ENCODE results near the gene MED15.
"Not testable (repeated sequence)": the region's sequence is repeated elsewhere in the genome, so short reads cannot be mapped to it uniquely, and the experiment has no call there.

The MED15 gene

DNA sequence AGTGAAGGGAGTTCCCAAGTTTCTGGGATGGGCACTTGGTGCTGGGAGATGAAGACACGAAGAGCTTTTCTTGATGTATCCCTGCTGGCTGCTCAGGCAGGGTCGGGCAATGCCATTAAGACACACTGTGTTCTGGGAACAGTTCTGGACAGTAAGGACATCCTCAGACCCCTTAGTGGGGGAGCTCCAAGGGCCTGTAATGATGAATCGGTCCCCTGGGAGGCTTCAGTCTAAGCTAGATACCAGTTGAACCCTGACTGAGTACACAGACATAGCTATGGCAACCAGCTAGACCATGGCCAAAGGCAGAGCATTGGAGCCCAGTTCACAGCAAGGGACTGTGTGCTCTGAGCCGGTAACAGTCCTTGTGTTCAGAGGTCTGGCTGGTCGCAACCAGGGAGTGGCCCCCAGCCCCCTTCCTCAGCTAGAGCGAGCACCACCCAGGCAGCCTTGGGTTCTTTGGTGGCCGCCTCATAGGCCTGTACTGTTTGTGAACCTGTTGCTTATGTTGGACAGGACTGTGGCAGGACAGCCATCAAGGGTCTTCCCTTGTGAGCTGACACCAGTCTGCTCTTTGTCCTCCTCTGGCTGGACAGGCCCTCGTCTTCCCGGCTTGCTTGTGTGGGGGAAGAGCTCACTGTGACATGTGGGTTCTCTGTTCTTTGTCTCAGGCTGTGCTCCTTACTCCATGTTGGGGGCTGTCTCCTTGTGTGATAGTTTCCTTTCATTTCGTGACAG lies 25.0 kb downstream of the MED15 start:
- DNase-seq (ENCODE audit: low read depth) = no peak

DNA sequence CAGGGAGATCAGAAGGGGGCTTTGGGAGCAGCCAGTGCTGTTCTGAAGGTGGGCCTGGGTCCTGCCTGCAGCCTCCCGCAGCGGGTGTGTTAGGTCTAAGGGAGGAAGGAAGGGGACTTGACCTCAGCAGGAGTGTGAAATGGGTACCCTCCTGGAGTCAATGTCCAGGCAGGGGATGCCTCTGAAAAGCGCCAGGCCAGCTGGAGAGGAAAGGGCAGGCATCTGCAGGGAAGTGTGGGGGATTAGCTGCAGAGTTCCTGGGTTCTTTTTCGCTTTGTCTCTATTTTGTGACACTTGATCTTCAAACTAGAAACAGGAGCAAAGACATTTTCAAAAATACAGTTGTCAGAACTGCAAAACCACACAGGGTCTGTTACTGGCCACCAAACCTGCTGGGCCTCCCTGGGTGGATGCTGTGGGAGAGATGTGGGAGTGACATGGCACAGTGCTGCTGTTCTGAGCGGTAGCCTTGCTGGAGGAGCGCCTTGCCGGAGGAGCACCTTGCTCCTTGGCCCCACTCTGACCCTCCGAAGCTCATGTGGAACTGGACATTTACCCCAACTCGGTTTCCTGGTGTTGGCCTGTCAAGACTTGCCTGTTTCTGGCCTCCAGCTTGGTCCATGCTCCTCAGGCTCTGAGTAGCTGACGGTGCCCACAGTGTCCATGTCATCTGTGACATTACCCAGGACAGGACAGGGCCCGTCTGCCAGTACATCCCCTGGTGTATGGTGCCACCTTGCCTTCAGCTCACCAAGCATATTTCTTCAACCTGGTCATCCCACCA lies 25.9 kb downstream of the MED15 start:
- no peak for DNase-seq (ENCODE audit: low read depth)

DNA sequence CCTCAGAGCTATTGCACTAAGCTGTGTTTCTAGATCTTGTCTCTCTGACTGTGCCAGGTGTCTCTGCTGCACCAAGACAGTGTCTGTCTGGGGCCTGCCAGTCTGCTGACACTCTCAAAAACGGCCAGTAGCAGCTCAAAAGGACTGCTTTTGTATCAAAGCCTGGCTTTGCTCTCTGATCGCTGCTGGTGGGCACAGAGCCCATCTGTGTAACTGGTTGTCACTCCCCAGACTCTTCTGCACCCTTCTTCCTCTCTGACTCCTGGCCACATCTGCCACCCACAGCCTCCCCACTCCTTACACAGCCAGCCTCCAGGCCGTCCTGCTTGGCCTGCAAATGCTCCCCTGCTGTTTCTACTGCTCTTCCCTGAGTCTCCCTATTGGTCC lies 26.5 kb downstream of the MED15 start:
- no peak for DNase-seq (ENCODE audit: low read depth)

DNA sequence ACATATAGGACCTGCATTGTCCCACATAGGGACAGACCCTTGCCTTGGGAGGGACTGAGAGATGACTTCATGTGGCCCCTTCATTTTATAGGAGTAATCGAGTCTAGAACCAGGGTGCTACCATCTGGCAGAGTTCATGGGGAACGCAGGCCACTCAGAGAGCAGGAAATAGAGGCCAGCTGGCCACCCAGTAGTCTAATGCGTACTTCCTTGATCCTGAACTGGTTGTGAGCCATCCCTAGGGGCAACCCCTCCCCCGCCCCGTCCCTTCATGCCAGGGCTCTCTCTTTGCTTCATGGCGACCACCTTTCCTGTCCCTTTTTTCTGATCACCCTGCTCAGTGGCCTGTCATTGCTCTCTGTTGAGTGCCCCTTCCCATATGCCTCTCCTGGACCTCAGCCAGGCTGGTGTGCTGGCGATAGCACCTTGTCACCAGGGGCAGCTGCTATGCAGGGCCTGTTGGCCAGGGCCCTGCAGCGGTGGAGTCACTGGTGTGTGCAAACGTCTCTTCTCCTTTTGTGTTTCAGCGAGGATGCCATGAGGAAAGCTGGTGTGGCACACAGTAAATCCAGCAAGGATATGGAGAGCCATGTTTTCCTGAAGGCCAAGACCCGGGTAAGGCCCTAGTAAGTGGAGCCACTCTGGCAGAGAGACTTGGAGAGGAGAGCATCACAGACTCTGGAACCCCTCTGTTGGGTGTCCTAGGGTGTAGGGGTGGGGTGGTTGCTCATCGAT lies 29.3 kb downstream of the MED15 start:
- DNase-seq (ENCODE audit: low read depth) = no peak

DNA sequence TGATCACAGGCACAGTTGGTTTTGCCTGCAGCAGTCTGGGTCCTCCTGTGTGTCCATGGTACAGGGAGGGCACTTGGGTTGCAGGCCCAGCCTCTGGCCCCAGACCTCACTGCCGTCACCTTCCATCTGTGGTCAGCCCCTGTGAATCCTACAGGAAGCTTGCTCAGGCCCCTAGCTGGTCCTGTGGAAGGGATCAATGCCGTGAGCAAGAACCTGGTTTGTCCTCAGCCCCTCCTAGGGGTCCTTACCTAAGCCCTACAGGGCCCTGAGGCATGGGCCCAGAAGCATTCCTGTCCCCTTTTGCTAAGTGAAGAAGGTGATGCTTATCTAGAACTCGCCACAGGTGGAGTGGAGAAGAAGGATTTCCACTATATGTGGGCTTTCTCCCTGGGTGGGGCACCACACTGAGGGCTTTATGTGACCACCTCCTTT lies 29.9 kb downstream of the MED15 start:
- DNase-seq (ENCODE audit: low read depth) = no peak

DNA sequence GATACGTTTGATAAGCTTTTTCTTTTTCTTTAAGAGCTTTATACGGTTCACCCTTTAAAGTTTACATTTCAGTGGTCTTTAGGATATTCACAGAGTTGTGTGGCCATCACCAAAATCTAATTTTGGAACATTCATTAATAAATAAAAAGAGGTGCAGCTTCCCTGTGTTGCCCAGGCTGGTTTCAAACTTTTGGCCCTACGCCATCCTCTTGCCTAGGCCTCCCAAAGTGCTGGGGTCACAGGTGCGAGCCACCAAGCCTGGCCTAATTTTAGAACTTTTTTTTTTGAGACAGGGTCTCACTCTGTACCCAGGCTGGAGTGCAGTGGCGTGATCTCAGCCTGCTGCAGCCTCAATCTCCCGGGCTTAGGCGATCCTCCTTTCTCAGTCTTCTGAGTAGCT lies 30.6 kb downstream of the MED15 start:
- DNase-seq (ENCODE audit: low read depth) = no peak

DNA sequence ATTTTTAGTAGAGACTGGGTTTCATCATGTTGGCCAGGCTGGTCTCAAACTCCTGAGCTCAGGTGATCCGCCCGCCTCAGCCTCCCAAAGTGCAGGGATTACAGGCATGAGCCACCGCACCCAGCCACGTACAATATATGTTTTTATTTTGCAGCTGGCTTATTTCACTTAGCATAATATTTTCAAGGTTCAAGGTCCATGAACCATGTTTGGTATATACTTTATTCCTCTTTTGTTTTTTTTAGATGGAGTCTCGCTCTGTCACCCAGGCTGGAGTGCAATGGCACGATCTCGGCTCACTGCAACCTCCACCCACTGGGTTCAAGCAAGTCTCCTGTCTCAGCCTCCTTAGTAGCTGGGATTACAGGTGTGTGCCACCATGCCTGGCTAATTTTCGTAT lies 31.5 kb downstream of the MED15 start:
- not testable (repeated sequence) for DNase-seq (ENCODE audit: low read depth)

DNA sequence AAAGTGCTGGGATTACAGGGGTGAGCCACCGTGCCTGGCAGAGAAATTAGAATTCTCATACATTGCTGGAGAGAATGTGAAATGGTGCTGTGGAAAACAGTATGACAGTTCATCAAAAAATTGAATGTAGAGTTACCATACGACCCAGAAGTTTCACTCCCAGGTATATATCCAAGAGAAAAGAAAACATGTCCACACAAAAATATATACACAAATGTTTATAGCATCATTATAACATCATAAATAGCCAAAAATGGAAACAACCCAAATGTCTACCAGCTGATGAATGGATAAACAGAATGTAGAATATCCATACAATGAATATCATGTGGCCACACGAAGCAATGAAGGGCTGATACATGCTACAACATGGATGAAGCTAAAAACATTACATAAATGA lies 34.6 kb downstream of the MED15 start:
- DNase-seq (ENCODE audit: low read depth) = no peak

DNA sequence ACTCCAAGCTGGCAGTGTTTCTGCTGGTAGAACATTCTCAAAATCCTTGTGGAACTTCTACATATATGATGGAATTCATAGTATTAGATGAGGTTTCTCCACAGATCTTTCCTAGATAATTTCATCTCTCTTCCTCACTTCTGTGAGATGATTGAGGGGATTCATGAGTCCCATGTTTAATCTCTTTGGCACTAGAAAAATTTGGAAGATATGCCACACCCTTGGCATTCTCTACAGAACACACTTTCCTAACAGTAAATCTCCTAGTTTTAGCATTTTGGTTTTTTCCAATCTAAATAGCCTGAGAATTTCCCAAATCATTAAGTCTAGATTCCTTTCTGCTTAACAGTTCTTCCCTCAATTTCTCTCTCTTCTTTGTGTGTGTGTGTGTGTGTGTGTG lies 35.3 kb downstream of the MED15 start:
- no peak for DNase-seq (ENCODE audit: low read depth)

DNA sequence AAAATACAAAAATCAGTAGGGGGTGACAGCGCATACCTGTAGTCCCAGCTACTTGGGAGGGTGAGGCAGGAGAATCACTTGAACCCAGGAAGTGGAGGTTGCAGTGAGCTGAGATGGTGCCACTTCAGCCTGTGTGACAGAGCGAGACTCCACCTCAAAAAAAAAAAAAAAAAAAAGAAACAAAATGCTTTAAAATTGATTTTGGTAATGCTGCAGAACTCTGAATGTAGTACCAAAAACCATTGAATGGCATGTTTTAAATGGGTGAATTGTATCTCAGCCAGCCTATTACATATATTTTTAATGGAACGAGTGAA lies 37.9 kb downstream of the MED15 start:
- not testable (repeated sequence) for DNase-seq (ENCODE audit: low read depth)

DNA sequence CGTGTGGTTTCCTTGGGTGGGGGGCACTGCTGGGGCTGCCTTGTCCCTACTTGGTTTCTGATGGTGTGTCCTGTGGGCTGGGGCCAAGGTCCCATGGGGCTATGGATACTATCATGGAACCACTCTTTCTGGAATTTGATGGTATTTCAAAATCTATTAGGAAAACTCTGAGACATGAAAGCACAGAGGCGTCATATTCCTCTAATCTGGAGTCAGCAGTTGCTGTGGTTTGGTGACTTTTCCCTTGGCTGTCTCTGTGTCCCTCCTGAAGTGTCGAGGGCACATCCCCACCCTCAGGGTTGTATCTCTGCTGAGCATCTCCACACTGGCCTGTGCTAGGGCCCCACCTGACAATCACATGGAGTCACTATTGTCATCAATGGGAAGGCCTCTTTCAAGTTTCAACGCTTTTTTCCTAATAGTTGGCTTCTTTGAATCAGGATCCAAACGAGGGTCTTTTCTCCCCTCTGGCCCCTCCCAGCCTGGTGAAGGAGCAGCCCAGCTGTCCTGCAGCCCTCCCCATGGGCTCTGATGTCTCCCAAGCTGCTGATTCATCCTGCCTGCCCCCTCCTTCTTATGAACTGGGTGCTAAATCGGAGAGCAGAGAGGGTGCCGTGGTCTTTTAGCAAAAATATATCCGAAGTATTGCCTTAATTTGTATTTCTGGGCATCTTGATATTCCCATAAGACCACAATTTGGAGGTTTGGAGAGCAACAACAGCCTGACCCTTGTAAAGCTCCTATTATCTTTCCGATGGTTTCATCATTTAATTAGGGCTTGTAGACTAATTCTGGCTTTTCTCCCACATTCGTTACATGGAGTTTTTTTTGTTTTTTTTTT lies 38.5 kb downstream of the MED15 start:
- no peak for DNase-seq (ENCODE audit: low read depth)

DNA sequence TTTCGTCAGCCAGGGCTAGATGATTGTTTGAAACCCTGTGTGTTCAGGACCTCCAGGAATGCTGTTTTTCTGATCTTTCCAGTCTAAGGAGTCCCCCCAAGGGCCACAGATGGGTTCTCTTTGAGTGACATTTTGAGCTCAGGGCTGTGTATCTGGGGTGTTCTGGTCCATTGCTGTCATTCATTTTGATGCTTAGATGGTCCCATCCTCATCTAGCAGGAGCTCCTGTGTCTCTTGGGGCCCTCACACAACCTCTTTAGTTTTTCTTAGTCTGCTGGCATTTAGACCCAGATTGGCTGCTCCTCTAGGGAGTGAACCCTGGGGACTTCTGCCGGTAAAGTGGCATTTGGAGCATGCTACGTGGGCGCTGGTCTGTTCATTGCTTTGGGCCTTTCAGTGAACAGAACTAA lies 39.1 kb downstream of the MED15 start:
- DNase-seq (ENCODE audit: low read depth) = no peak

DNA sequence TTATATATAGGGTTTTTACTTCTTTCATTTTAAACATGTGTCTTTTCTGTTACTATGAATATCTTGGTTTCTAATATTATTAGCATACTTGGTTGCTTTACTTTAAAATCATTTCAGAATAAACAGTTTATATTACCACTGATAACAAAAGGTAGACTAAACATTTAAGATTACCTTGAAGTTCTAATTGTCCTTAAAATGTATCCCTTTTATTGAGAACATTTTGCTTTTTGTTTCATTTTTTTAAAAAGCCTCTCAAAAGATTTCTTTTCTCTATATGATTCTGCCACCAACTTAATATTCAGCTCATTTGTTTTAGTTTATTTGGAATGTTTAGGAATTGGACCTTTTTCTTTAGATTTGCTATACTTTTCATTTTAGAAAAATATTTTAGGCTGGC lies 39.6 kb downstream of the MED15 start:
- DNase-seq (ENCODE audit: low read depth) = no peak

DNA sequence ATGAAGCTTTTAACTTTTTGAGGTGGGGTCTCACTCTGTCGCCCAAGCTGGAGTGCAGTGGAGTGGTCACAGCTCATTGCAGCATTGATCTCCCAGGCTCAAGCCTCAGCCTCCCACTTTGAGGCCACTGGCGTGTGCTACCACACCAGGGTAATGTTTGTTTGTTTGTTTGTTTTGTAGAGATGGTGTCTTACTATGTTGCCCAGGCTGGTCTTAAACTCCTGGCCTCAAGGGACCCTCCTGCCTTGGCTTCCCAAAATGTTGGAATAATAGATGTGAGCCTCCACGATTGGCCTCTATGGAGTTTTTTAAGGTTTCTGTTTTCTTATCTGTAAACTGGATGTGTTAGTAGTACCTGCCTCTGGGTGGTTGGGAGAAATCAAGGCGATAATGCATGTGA lies 41.4 kb downstream of the MED15 start:
- no peak for DNase-seq (ENCODE audit: low read depth)

DNA sequence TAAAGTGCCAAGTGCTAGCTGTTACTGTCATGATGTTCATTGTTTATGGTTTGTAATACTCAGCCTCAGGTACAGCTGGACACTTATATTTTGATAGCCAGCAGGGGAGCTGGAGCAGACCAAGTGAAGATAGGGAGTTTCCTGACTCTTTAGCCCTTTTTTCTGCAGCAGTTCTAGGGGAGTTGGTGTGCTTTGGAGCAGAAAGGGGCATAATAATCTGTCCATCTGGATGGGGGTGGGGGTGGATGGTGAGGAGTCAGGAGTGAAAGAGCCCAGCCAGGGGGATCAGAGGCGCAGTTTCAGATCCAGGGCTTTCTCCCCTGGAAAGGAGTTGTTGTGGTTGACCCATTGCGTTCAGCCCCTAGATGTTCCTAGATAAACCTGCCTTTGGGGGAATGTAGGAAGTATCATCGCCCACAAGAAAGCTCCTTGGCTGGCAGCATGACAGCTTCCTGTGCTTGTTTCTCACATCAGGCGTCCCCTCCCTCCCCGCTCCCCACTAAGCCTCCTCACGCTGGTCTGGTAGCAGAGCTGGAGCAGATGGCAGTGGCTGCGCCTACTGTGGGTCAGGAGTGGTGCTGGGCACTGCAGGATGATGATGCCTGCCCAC lies 41.9 kb downstream of the MED15 start:
- DNase-seq (ENCODE audit: low read depth) = no peak

DNA sequence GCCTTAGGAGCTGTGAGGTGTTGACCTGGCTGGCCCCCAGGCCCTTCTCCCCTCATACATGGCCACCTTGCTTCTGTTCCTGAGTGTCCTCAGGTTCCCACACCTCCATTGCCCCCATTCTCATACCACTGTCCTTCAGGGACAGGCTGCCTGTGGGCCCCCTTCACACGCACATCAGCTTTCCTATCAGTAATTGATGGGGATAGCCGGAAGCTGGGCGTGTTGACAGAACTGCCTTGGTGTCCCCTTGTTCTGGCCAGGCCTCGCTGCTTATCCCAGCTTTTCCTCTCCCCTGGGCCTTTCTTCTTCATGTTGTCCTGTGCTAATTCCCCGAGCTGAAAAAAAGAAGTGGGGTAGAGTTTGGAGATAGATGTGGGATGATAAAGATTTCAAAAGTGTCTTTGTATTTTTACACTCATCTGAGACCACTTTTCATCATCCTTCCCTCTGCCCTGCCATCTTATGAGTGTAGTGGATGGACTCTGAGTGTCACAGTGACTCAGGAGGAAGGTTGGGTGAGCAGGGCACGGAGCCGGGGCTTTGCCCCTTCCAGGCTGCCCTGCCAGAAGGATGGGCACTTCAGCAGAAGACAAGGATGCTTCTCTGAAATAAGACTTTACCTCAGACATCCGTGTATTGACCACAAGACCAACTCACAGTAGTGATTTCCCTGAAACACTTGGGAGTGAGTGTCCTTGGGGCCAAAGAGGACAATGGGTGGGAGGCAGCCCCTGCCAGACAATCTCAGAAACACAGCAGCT lies 42.8 kb downstream of the MED15 start:
- DNase-seq (ENCODE audit: low read depth) = no peak

DNA sequence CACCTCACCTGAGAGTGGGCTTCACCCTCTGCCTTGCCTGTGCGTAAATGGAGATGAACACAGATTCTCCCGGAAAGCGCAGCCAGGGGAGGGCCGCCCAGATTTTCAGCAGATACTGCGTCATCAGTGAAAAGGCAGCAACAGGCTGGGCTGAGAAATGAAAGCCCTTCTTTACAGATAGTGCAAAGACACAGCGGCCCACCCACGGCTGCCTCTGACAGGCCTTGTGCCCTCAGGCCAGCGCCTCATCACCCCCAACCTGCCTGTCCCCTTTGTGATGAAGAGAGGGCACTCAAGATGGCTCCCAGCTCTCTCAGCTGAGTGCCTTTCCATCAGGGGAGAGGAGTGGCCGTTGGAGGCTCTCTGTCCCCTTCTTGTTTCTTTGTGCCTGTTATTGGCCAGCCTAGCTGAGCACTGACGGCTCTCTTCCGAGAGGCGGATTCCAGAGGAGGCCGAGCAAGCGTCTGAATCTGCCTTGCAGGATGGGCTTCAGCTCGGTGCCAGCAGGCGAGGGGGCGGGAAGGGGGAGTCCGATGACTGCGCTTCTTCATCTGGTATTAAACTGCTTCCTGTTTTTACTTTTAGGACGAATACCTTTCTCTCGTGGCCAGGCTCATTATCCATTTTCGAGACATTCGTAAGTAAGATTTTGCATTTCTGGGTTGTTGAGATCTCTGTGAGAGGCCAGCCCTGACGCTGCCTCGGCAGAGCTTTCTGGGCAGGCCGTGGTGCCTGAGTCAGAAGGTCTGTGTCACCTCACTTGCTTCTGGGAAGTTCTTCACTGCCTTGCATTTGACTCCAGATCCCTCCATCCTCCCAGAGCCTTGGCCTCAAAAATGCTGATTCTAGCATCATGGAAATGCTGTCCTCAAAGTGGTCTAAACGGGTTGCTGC lies 43.7 kb downstream of the MED15 start:
- DNase-seq (ENCODE audit: low read depth) = no peak

DNA sequence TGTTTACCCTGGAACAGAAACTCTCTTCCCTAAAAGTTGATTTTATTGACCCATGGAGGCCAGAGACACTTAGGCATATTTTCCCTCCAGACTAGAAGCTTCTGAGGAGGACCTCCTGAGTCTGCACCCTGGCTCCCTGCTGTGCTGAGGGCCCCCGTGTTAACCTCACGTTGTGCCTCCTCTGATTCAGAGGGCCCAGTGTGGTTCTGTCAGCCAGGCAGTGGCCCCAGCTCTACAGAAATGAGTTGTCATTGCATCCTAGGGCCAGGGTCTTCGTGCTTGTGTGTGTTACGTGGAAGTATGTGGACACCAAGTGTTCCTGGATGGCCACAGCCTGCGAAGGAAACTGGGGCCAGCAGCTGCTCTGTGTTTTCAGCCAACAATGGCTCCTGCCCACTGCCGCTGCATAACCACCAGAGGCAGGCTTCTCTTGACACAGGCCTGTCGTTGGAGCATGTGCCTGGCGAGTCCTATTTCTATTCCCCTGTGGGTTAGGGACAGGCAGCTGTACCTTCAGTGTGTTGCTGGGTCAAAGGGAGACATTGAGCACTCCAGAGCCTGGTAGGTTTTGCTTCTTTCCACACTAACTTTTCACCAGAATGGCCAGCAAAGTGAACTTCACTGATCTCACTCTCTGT lies 44.5 kb downstream of the MED15 start:
- no peak for DNase-seq (ENCODE audit: low read depth)
